Thyroid gland (tissue), 4 donors: Measurements from ENCODE around the gene EPN1. TPM values are rescaled to one million over a fixed set of nuclear protein-coding genes. Genes with fewer than 3 reads are reported as not detected.

Experiments used
- DNase-seq, 2 donors: peaks; one replicate each; pipeline ENCODE4 v3.0.0-alpha.2; 2019
- H3K27ac ChIP-seq, 3 donors: fragments of 200-600 bp; sonication (generic); 1 replicate in 2 of 3; 2 replicates in 1 of 3; pipeline ENCODE4 v1.5.1; 2016 to 2019; ENCODE audit warnings: mild to moderate bottlenecking in 1 of 3, moderate library complexity in 1 of 3
- H3K27me3 ChIP-seq: fragments of 200-600 bp; sonication (generic); one replicate; pipeline ENCODE4 v1.5.1; 2019
- H3K36me3 ChIP-seq, 2 donors: fragments of 200-600 bp; sonication (generic); one replicate each; pipeline ENCODE4 v1.5.1; 2016 to 2019
- H3K4me1 ChIP-seq, 2 donors: fragments of 200-600 bp; sonication (generic); one replicate each; pipeline ENCODE4 v1.5.1; 2017 to 2019
- H3K4me3 ChIP-seq, 3 donors: fragments of 200-600 bp; sonication (generic); replicated peaks in 1 of 3; 1 replicate in 2 of 3; 2 replicates in 1 of 3; pipeline ENCODE4 v1.5.1; 2016; ENCODE audit warnings: mild to moderate bottlenecking in 1 of 3
- H3K9me3 ChIP-seq: fragments of 200-600 bp; sonication (generic); one replicate; pipeline ENCODE4 v1.5.1; 2017
- CTCF ChIP-seq, 6 experiments: fragments of 200-600 bp in 3 of 6; fragments of 450-650 bp in 3 of 6; sonication (generic) in 3 of 6; IDR thresholded peaks; one replicate each; pipeline ENCODE4 v1.5.1; 2016 to 2019; ENCODE audit warnings: antibody characterized with exemption in 6 of 6, mild to moderate bottlenecking in 2 of 6, inconsistent platforms in 1 of 6, moderate library complexity in 1 of 6
- POLR2A ChIP-seq, 2 donors: fragments of 450-650 bp; IDR thresholded peaks; one replicate each; pipeline ENCODE4 v1.6.1; 2017; ENCODE audit warnings: antibody characterized with exemption in 2 of 2, mild to moderate bottlenecking in 2 of 2, moderate library complexity in 1 of 2
- WGBS, 2 donors: methylation state at CpG; one replicate each; pipeline ENCODE4 v1.1.5; 2017; 5-methylcytosine and 5-hydroxymethylcytosine counted together
- intact Hi-C: fragments of 100-400 bp; cut with DNase I; formaldehyde crosslinking; loops from one replicate; pipeline ENCODE4 v1.15.1; 2023
- total RNA-seq, 4 donors: library from RNA; depleted of rRNA; stranded (reverse); fragments of >200 nt; gene quantifications; one replicate each; pipeline ENCODE4 v1.2.3, GENCODE V29; 2016

The EPN1 gene
- total RNA-seq, 4 donors from 2014 or later = 34.8 to 102 (median 72.2) TPM

- H3K36me3 ChIP-seq = peaks cover 29 to 32% of the 10 kb centered on the region in 2 donors
- no peaks in the 10 kb centered on the region for H3K9me3 ChIP-seq
- H3K27me3 ChIP-seq = no peaks in the 10 kb centered on the region
- intact Hi-C loops = no loop called here
- no peak for DNase-seq
- TF ChIP-seq POLR2A (IDR thresholded peaks at IDR 0.05) = no peak
- TF ChIP-seq CTCF (IDR thresholded peaks at IDR 0.05) = no peak
- peak overlapping the region in 2 of 3 donors; percentile 55 to 60 for H3K27ac ChIP-seq
- 23 to 25% methylated on average over 16 to 17 of the region's 17 CpGs for WGBS, 2 donors
- H3K4me1 ChIP-seq = peaks cover 21 to 25% of the 10 kb centered on the region in 2 donors
- peak overlapping the region in 2 of 3 donors; percentile 57 to 89 for H3K4me3 ChIP-seq
These were observed 576 bp upstream of the EPN1 start for GRCh38 chr19:55674459-55674840.

GRCh38 chr19:55675661-55676354 lies 782 bp downstream of the EPN1 start:
- no peak for TF ChIP-seq CTCF (IDR thresholded peaks at IDR 0.05)
- no peak for TF ChIP-seq POLR2A (IDR thresholded peaks at IDR 0.05)
- H3K9me3 ChIP-seq = no peaks in the 10 kb centered on the region

GRCh38 chr19:55676383-55676782 lies 1.4 kb downstream of the EPN1 start:
- 74 to 84% methylated on average over 5 of the region's 5 CpGs for WGBS, 2 donors
- DNase-seq = no peak
- H3K4me1 ChIP-seq = peaks cover 30% of the 10 kb centered on the region in 2 donors
- TF ChIP-seq CTCF (IDR thresholded peaks at IDR 0.05) (no peak), POLR2A (IDR thresholded peaks at IDR 0.05) (no peak)
- H3K36me3 ChIP-seq = peaks cover 24 to 31% of the 10 kb centered on the region in 2 donors
- no peak overlapping the region for H3K27ac ChIP-seq
- H3K9me3 ChIP-seq = no peaks in the 10 kb centered on the region
- peak overlapping the region in 1 of 3 donors; percentile 57 for H3K4me3 ChIP-seq
- H3K27me3 ChIP-seq = no peaks in the 10 kb centered on the region
- intact Hi-C loops = no loop called here

More at GRCh38 chr19:55675661-55676354, 782 bp downstream of the EPN1 start:
- WGBS, 2 donors = 11 to 17% methylated on average over 16 of the region's 16 CpGs
- Histone ChIP-seq H3K36me3 (peaks cover 25 to 27% of the 10 kb centered on the region in 2 donors), H3K4me1 (peaks cover 25 to 26% of the 10 kb centered on the region in 2 donors), H3K4me3 (peak overlapping the region; percentile 57 to 94 (median 89)), H3K27me3 (no peaks in the 10 kb centered on the region), H3K27ac (peak overlapping the region in 2 of 3 donors; percentile 60 to 71)
- intact Hi-C loops = no loop called here
- DNase-seq = no peak

GRCh38 chr19:55676889-55677505 lies 2.0 kb downstream of the EPN1 start:
- Histone ChIP-seq H3K27ac (no peak overlapping the region), H3K4me3 (no peak overlapping the region), H3K36me3 (peaks cover 24 to 34% of the 10 kb centered on the region in 2 donors), H3K9me3 (no peaks in the 10 kb centered on the region), H3K4me1 (peaks cover 34 to 36% of the 10 kb centered on the region in 2 donors), H3K27me3 (no peaks in the 10 kb centered on the region)
- WGBS, 2 donors = 86 to 87% methylated on average over 7 of the region's 7 CpGs
- intact Hi-C loops = no loop called here
- TF ChIP-seq CTCF (IDR thresholded peaks at IDR 0.05) = no peak
- TF ChIP-seq POLR2A (IDR thresholded peaks at IDR 0.05) = no peak
- DNase-seq = no peak

- no peak overlapping the region for H3K4me3 ChIP-seq
- TF ChIP-seq POLR2A (IDR thresholded peaks at IDR 0.05) (no peak), CTCF (IDR thresholded peaks at IDR 0.05) (no peak)
- H3K27ac ChIP-seq = no peak overlapping the region
- WGBS, 2 donors = 68 to 71% methylated on average over 6 of the region's 6 CpGs
- no peaks in the 10 kb centered on the region for H3K27me3 ChIP-seq
- DNase-seq = no peak
- intact Hi-C loops = no loop called here
- H3K4me1 ChIP-seq = peaks cover 34 to 40% of the 10 kb centered on the region in 2 donors
- peaks cover 24 to 38% of the 10 kb centered on the region in 2 donors for H3K36me3 ChIP-seq
- no peaks in the 10 kb centered on the region for H3K9me3 ChIP-seq
These were observed 2.6 kb downstream of the EPN1 start for GRCh38 chr19:55677572-55678028.
